Adrenal gland (tissue), 5 donors: Measurements from ENCODE around the gene INPP5A.

Experiments used
- CTCF ChIP-seq, 6 experiments: fragments of 450-650 bp in 4 of 6; fragments of 200-600 bp in 2 of 6; sonication (generic) in 1 of 6; IDR thresholded peaks; 1 replicate in 5 of 6; 2 replicates in 1 of 6; pipeline versions ENCODE4 v1.5.1 to v1.8.0; 2016 to 2021; ENCODE audit warnings: antibody characterized with exemption in 6 of 6, mild to moderate bottlenecking in 2 of 6, moderate library complexity in 1 of 6
- POLR2A ChIP-seq, 2 donors: fragments of 450-650 bp; IDR thresholded peaks; one replicate each; pipeline ENCODE4 v1.6.1; 2017; ENCODE audit warnings: antibody characterized with exemption in 2 of 2, mild to moderate bottlenecking in 2 of 2, moderate library complexity in 1 of 2
- donor health status: DM: no; HTN: no; CAD: no.

DNA sequence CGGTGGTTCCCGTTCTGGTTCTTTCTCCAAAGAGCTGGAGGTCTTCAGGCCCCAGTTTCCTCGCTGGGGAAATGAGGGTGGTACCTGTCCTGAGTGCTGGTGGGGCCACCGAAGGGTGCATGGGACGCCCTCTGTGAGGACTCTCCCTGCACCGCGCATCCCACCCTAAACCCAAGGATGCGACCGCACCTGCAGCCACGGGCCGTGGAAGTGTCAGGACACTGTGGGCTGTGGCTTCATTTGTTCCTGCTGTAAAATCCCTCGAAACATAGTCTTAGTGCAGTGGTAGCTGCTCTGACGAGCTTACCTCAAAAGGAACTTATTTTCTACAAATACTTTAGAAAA is 164.2 kb downstream of the INPP5A start:
- TF ChIP-seq CTCF (IDR thresholded peaks at IDR 0.05) = no peak
- TF ChIP-seq POLR2A (IDR thresholded peaks at IDR 0.05) = no peak
